IPS-15b (cell line): Measurements from ENCODE around the gene ZNF184.
"Not testable (repeated sequence)": the region's sequence is repeated elsewhere in the genome, so short reads cannot be mapped to it uniquely, and the experiment has no call there.

Experiments
- H3K27me3 ChIP-seq: one replicate; pipeline ENCODE4 v1.6.1; 2013; ENCODE audit warnings: low read length; ENCODE audit not compliant: control insufficient read depth, insufficient read depth
- H3K36me3 ChIP-seq: one replicate; pipeline ENCODE4 v1.6.1; 2013; ENCODE audit warnings: low read length; ENCODE audit not compliant: control insufficient read depth, insufficient read depth
- H3K4me1 ChIP-seq: one replicate; pipeline ENCODE4 v1.6.1; 2013; ENCODE audit warnings: mild to moderate bottlenecking, low read length; ENCODE audit not compliant: control insufficient read depth, insufficient read depth
- H3K4me3 ChIP-seq: one replicate; pipeline ENCODE4 v1.5.1; 2013; ENCODE audit warnings: low read depth, low read length
- H3K9ac ChIP-seq: one replicate; pipeline ENCODE4 v1.6.1; 2013; ENCODE audit warnings: low read depth, mild to moderate bottlenecking, low read length
- H3K9me3 ChIP-seq: one replicate; pipeline ENCODE4 v1.6.1; 2013; ENCODE audit warnings: mild to moderate bottlenecking, low read length; ENCODE audit not compliant: control insufficient read depth, insufficient read depth

Gene ZNF184

GRCh38 chr6:27441001-27441400, 31.9 kb downstream of the ZNF184 start:
- no peaks in the 10 kb centered on the region for H3K9me3 ChIP-seq
- no peaks in the 10 kb centered on the region for H3K27me3 ChIP-seq
- no peak overlapping the region for H3K9ac ChIP-seq
- H3K36me3 ChIP-seq = no peaks in the 10 kb centered on the region
- no peaks in the 10 kb centered on the region for H3K4me1 ChIP-seq
- H3K4me3 ChIP-seq = no peak overlapping the region

- no peaks in the 10 kb centered on the region for H3K4me1 ChIP-seq
- no peaks in the 10 kb centered on the region for H3K9me3 ChIP-seq
- H3K4me3 ChIP-seq = no peak overlapping the region
- H3K27me3 ChIP-seq = no peaks in the 10 kb centered on the region
- no peak overlapping the region for H3K9ac ChIP-seq
- no peaks in the 10 kb centered on the region for H3K36me3 ChIP-seq
These were observed 33.5 kb downstream of the ZNF184 start for GRCh38 chr6:27439371-27439770.

- H3K4me1 ChIP-seq = no peaks in the 10 kb centered on the region
- no peaks in the 10 kb centered on the region for H3K27me3 ChIP-seq
- no peak overlapping the region for H3K9ac ChIP-seq
- H3K9me3 ChIP-seq = no peaks in the 10 kb centered on the region
- no peaks in the 10 kb centered on the region for H3K36me3 ChIP-seq
- no peak overlapping the region for H3K4me3 ChIP-seq
These were observed 39.2 kb downstream of the ZNF184 start for GRCh38 chr6:27433714-27434113.

- Histone ChIP-seq H3K4me1 (no peaks in the 10 kb centered on the region), H3K36me3 (no peaks in the 10 kb centered on the region), H3K9ac (no peak overlapping the region), H3K27me3 (no peaks in the 10 kb centered on the region), H3K9me3 (peaks cover 5% of the 10 kb centered on the region), H3K4me3 (no peak overlapping the region)
These were observed 43.9 kb downstream of the ZNF184 start for GRCh38 chr6:27428966-27429365.

GRCh38 chr6:27428502-27428901, 44.4 kb downstream of the ZNF184 start:
- no peak overlapping the region for H3K9ac ChIP-seq
- H3K9me3 ChIP-seq = peaks cover 5% of the 10 kb centered on the region
- no peak overlapping the region for H3K4me3 ChIP-seq
- no peaks in the 10 kb centered on the region for H3K4me1 ChIP-seq
- no peaks in the 10 kb centered on the region for H3K36me3 ChIP-seq
- H3K27me3 ChIP-seq = no peaks in the 10 kb centered on the region

GRCh38 chr6:27426045-27426620, 46.8 kb downstream of the ZNF184 start:
- peaks cover 5% of the 10 kb centered on the region for H3K9me3 ChIP-seq
- no peak overlapping the region for H3K4me3 ChIP-seq
- H3K9ac ChIP-seq = no peak overlapping the region
- H3K4me1 ChIP-seq = no peaks in the 10 kb centered on the region
- H3K36me3 ChIP-seq = no peaks in the 10 kb centered on the region
- H3K27me3 ChIP-seq = no peaks in the 10 kb centered on the region

GRCh38 chr6:27424851-27425250, 48.1 kb downstream of the ZNF184 start:
- H3K9ac ChIP-seq, H3K4me3 ChIP-seq, H3K4me1 ChIP-seq, H3K36me3 ChIP-seq, H3K9me3 ChIP-seq, H3K27me3 ChIP-seq: not testable (repeated sequence)

GRCh38 chr6:27422651-27423332, 50.1 kb downstream of the ZNF184 start:
- Histone ChIP-seq H3K27me3 (no peaks in the 10 kb centered on the region), H3K36me3 (no peaks in the 10 kb centered on the region), H3K9me3 (peaks cover 5% of the 10 kb centered on the region), H3K4me1 (no peaks in the 10 kb centered on the region), H3K9ac (no peak overlapping the region), H3K4me3 (no peak overlapping the region)

- H3K27me3 ChIP-seq = no peaks in the 10 kb centered on the region
- H3K4me3 ChIP-seq = no peak overlapping the region
- no peak overlapping the region for H3K9ac ChIP-seq
- H3K9me3 ChIP-seq = peaks cover 2% of the 10 kb centered on the region
- H3K36me3 ChIP-seq = no peaks in the 10 kb centered on the region
- no peaks in the 10 kb centered on the region for H3K4me1 ChIP-seq
These were observed 53.5 kb downstream of the ZNF184 start for GRCh38 chr6:27419363-27419762.

GRCh38 chr6:27415898-27416297, 57.0 kb downstream of the ZNF184 start:
- no peak overlapping the region for H3K9ac ChIP-seq
- H3K4me1 ChIP-seq = no peaks in the 10 kb centered on the region
- H3K4me3 ChIP-seq = no peak overlapping the region
- H3K9me3 ChIP-seq = peaks cover 2% of the 10 kb centered on the region
- H3K27me3 ChIP-seq = no peaks in the 10 kb centered on the region
- no peaks in the 10 kb centered on the region for H3K36me3 ChIP-seq

GRCh38 chr6:27414996-27415395, 57.9 kb downstream of the ZNF184 start:
- Histone ChIP-seq H3K4me1 (no peaks in the 10 kb centered on the region), H3K9me3 (peaks cover 2% of the 10 kb centered on the region), H3K4me3 (no peak overlapping the region), H3K27me3 (no peaks in the 10 kb centered on the region), H3K36me3 (no peaks in the 10 kb centered on the region), H3K9ac (no peak overlapping the region)

- no peak overlapping the region for H3K9ac ChIP-seq
- H3K4me1 ChIP-seq = no peaks in the 10 kb centered on the region
- H3K27me3 ChIP-seq = no peaks in the 10 kb centered on the region
- peaks cover 2% of the 10 kb centered on the region for H3K9me3 ChIP-seq
- H3K4me3 ChIP-seq = no peak overlapping the region
- no peaks in the 10 kb centered on the region for H3K36me3 ChIP-seq
These were observed 58.6 kb downstream of the ZNF184 start for GRCh38 chr6:27414300-27414699.
